BE2C (cell line): ENCODE measurements around the gene ZNF668.

Source experiments
- DNase-seq: peaks from one replicate; pipeline ENCODE4 v3.0.0-alpha.2; 2020
- H3K27me3 ChIP-seq: fragments of 250-450 bp; sonication (Bioruptor Pico); 2 replicates; pipeline ENCODE4 v1.5.1; 2020; ENCODE audit warnings: mild to moderate bottlenecking
- H3K36me3 ChIP-seq: fragments of 250-450 bp; sonication (Bioruptor Pico); 2 replicates; pipeline ENCODE4 v1.5.1; 2020; ENCODE audit warnings: mild to moderate bottlenecking
- H3K4me1 ChIP-seq: fragments of 250-450 bp; sonication (Bioruptor Pico); 2 replicates; pipeline ENCODE4 v1.5.1; 2020
- H3K4me3 ChIP-seq: 2 replicates; pipeline ENCODE4 v1.5.1; 2011; ENCODE audit warnings: low read depth, low read length
- H3K9me3 ChIP-seq: fragments of 250-450 bp; sonication (Bioruptor Pico); 2 replicates; pipeline ENCODE4 v1.5.1; 2020
- TF ChIP-seq, protein P1 (sequence below): IDR thresholded peaks from 2 replicates; pipeline ENCODE4 v1.5.1; 2012; ENCODE audit warnings: mild to moderate bottlenecking, low read depth, low read length

The ZNF668 gene

DNA sequence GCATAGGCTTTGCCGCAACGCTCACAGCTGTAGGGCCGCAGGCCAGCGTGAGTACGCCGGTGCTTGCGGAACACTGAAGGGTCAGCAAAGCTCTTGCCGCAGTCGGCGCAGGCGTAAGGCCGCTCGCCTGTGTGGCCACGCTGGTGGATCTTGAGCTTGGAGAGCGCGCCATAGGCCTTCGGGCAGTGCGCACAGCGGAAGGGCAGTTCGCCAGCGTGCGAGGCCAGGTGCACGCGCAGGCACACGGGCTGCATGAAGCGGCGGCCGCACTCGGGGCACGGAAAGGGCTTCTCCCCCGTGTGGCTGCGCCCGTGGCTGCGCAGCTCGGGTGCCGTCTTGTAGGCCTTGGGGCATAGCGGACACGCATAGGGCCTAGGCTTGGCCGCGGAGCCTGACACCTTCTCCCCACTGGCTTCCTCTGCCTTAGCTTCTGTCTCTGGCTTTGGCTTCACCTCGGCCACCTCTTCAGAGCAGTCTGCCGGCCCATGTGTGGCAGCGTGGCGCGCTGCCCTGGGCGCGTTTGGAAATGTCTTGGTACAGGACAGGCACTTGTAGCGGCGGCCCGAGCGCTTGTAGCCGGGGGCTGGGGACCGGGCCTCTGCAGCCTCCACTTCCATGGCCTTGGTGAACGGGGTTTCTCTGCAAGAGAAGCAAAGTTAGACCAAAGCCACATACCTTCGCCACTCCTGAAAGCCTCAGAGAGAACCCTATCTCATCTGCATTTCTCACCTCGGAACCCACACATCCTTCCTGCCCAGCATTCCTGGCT lies 10.0 kb downstream of the ZNF668 start:
- Histone ChIP-seq H3K36me3 (peaks cover 31% of the 10 kb centered on the region), H3K9me3 (no peaks in the 10 kb centered on the region), H3K27me3 (no peaks in the 10 kb centered on the region), H3K4me1 (peaks cover 5% of the 10 kb centered on the region), H3K4me3 (no peak overlapping the region)
- TF ChIP-seq, protein P1, sequence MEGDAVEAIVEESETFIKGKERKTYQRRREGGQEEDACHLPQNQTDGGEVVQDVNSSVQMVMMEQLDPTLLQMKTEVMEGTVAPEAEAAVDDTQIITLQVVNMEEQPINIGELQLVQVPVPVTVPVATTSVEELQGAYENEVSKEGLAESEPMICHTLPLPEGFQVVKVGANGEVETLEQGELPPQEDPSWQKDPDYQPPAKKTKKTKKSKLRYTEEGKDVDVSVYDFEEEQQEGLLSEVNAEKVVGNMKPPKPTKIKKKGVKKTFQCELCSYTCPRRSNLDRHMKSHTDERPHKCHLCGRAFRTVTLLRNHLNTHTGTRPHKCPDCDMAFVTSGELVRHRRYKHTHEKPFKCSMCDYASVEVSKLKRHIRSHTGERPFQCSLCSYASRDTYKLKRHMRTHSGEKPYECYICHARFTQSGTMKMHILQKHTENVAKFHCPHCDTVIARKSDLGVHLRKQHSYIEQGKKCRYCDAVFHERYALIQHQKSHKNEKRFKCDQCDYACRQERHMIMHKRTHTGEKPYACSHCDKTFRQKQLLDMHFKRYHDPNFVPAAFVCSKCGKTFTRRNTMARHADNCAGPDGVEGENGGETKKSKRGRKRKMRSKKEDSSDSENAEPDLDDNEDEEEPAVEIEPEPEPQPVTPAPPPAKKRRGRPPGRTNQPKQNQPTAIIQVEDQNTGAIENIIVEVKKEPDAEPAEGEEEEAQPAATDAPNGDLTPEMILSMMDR = no peak
- DNase-seq = no peak

DNA sequence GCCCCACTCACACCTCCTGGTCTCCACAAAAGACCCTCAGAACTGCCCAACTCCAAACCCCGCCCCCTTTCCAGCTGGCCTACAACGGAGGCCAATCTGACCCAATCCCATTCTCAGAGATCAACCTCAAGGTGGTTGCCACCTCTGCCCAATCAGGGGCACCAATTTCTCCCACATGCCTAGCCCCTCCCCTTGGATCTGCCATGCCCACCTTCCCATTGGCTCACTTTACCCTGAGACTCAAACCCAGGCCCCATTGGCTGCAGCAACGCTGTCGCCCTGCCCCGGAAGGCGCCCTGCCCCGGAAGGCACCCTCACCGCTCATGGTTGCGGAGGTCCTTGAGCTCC lies 10.6 kb downstream of the ZNF668 start:
- TF ChIP-seq, protein P1 = no peak
- Histone ChIP-seq H3K4me1 (peaks cover 5% of the 10 kb centered on the region), H3K27me3 (no peaks in the 10 kb centered on the region), H3K36me3 (peaks cover 31% of the 10 kb centered on the region), H3K4me3 (no peak overlapping the region), H3K9me3 (no peaks in the 10 kb centered on the region)
- no peak for DNase-seq

DNA sequence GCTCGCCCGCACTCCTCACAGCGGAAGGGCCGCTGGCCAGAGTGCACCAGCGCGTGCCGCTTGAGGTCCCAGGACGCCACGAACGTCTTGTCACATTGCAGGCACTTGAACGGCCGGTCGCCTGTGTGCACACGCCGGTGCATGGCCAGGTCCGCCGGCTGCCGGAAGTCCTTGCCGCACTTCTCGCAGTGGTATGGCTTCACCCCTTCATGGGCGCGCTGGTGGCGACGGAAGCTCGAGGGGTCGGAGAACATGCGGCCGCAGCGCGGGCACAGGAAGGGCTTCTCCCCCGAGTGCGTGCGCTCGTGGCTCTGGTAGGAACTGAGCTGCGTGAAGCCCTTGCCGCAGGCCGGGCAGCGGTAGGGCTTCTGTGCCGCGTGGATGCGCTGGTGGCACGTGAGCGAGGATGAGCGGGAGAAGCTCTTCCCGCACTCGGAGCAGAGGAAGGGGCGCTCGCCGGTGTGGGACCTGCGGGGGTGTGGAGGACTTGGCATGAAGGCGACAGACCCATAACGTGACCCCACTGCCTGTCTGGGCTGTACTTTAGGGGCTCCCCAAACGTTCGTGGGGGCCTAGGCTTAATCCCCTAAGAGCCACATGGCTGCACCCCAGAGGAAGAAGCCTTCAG lies 12.1 kb downstream of the ZNF668 start:
- peaks cover 31% of the 10 kb centered on the region for H3K36me3 ChIP-seq
- peaks cover 5% of the 10 kb centered on the region for H3K4me1 ChIP-seq
- no peaks in the 10 kb centered on the region for H3K27me3 ChIP-seq
- H3K4me3 ChIP-seq = no peak overlapping the region
- TF ChIP-seq, protein P1 = no peak
- DNase-seq = no peak
- no peaks in the 10 kb centered on the region for H3K9me3 ChIP-seq

DNA sequence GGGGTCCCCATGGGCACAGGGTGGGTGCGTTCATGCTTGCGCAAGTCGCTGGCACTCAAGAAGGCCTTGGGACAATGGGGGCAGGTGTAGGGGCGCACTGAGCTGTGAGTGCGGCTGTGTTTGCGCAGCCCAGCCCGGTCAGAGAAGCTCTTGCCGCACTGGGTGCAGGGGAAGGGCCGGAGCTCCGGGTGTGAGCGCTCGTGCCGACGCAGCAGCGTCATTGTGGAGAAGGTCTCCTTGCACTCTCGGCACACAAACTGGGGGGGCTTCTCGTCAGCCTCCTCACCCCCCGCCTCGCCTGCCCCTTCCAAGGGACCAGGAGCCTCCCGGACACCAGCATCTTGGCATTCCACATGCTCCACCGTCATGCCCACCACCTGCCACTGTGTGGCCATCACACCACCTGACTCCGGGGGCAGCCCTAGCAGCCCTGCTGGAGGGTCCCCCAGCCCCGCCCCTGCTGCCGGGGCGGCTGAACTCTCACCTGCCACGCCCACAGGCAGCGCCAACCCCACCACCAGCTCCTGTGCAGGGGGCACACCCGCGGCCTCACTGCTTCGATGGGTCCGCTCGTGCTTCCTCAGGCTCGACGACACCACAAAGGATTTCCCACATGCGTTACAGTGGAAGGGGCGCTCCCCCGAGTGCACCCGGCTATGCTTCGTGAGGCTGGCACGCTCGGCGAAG lies 12.8 kb downstream of the ZNF668 start:
- Histone ChIP-seq H3K4me3 (no peak overlapping the region), H3K4me1 (peaks cover 5% of the 10 kb centered on the region), H3K27me3 (no peaks in the 10 kb centered on the region), H3K36me3 (peaks cover 31% of the 10 kb centered on the region), H3K9me3 (no peaks in the 10 kb centered on the region)
- no peak for DNase-seq
- TF ChIP-seq, protein P1 = no peak

DNA sequence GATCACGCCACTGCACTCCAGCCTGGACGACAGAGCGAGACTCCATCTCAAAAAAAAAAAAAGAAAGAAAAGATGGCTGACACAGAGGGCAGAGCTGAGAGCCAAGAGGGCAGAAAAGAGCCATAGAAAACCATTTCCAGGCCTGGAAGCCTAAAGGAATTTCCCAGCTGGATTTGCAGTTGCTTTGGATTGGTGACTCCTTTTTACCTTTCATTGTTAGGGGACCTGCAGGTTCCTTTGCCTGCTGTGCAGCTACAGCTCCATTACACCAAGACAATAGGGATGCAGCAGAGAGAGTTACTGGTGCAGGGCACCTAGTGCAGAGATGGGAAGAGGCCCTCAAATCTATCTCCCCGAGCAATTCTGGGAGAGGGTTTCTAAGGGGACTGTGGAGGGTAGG lies 18.4 kb downstream of the ZNF668 start:
- no peaks in the 10 kb centered on the region for H3K9me3 ChIP-seq
- DNase-seq = no peak

More for the DNA sequence above, 18.4 kb downstream of the ZNF668 start:
- no peaks in the 10 kb centered on the region for H3K27me3 ChIP-seq
- TF ChIP-seq, protein P1 = no peak
- H3K4me3 ChIP-seq = no peak overlapping the region
- H3K36me3 ChIP-seq = peaks cover 5% of the 10 kb centered on the region
- H3K4me1 ChIP-seq = no peaks in the 10 kb centered on the region
